IMR-90 (cell line): ENCODE data around the gene BCAS4. TPM values are rescaled to one million over a fixed set of nuclear protein-coding genes. Genes with fewer than 3 reads are reported as not detected.

ENCODE experiments used
- ATAC-seq: fragments of 200-7000 bp; cut with Tn5 transposase; 2 replicates; pipeline ENCODE4 v1.9.1; 2020; ENCODE audit warnings: low read depth, mild to moderate bottlenecking, moderate library complexity
- BruUV-seq: library from RNA; stranded (reverse); fragments of 400-500 nt; replicated peaks from 2 replicates; lab custom pipeline; 2021; lab: Mats Ljungman, UMichigan
- CTCF ChIA-PET: fragments of 300-600 bp; formaldehyde crosslinking; extraction: SDS; loops from one replicate; lab custom pipeline; 2021; ENCODE audit warnings: antibody characterized with exemption; lab: Yijun Ruan, JAX
- POLR2A ChIA-PET: fragments of 300-600 bp; sonication (Branson Sonifier 250); formaldehyde crosslinking; loops from one replicate; lab custom pipeline; 2022; ENCODE audit warnings: antibody characterized with exemption; ENCODE audit not compliant: unreplicated experiment; lab: Charles Lee
- DNase-seq: peaks from one replicate; pipeline ENCODE4 v3.0.0; 2013
- H2AFZ ChIP-seq: replicated peaks from 2 replicates; pipeline ENCODE3; 2013; ENCODE audit warnings: low read length, mild to moderate bottlenecking; ENCODE audit not compliant: poor library complexity
- H2AK5ac ChIP-seq: 2 replicates; pipeline ENCODE4 v1.6.1; 2013; ENCODE audit warnings: low read depth, low read length, inconsistent platforms
- H2AK9ac ChIP-seq: replicated peaks from 2 replicates; pipeline ENCODE3; 2013; ENCODE audit warnings: mild to moderate bottlenecking, low read depth, low read length, moderate library complexity; ENCODE audit not compliant: poor library complexity
- H2BK120ac ChIP-seq: 2 replicates; pipeline ENCODE4 v1.6.1; 2013; ENCODE audit warnings: low read depth, low read length, inconsistent platforms
- H2BK15ac ChIP-seq: 3 replicates; pipeline ENCODE4 v1.6.1; 2013; ENCODE audit warnings: low read depth, low read length, inconsistent platforms
- H2BK20ac ChIP-seq: 2 replicates; pipeline ENCODE4 v1.6.1; 2013; ENCODE audit warnings: low read depth, mild to moderate bottlenecking, inconsistent platforms, low read length, moderate library complexity
- H2BK5ac ChIP-seq: 2 replicates; pipeline ENCODE4 v1.6.1; 2013; ENCODE audit warnings: mild to moderate bottlenecking, low read depth, low read length, inconsistent platforms; ENCODE audit not compliant: poor library complexity, severe bottlenecking
- H3K14ac ChIP-seq: replicated peaks from 2 replicates; pipeline ENCODE4 v1.6.1; 2013; ENCODE audit warnings: low read depth, low read length, inconsistent platforms
- H3K18ac ChIP-seq: 2 replicates; pipeline ENCODE4 v1.6.1; 2013; ENCODE audit warnings: low read depth, low read length, control low read depth
- H3K23ac ChIP-seq: 2 replicates; pipeline ENCODE4 v1.6.1; 2013; ENCODE audit warnings: low read depth, low read length, inconsistent platforms
- H3K27ac ChIP-seq: 2 replicates; pipeline ENCODE4 v1.5.1; 2013; ENCODE audit warnings: mild to moderate bottlenecking, control low read depth, low read length; ENCODE audit not compliant: insufficient read depth
- H3K27me3 ChIP-seq: 2 replicates; pipeline ENCODE4 v1.6.1; 2013; ENCODE audit warnings: low read length; ENCODE audit not compliant: control insufficient read depth, insufficient read depth
- H3K36me3 ChIP-seq: 2 replicates; pipeline ENCODE4 v1.6.1; 2013; ENCODE audit warnings: low read length, mixed read lengths; ENCODE audit not compliant: control insufficient read depth, insufficient read depth
- H3K4ac ChIP-seq: 2 replicates; pipeline ENCODE4 v1.6.1; 2013; ENCODE audit warnings: low read depth, low read length, inconsistent platforms
- H3K4me1 ChIP-seq: 2 replicates; pipeline ENCODE4 v1.6.1; 2013; ENCODE audit warnings: low read length, mixed read lengths; ENCODE audit not compliant: control insufficient read depth, insufficient read depth
- H3K4me2 ChIP-seq: 2 replicates; pipeline ENCODE4 v1.6.1; 2013; ENCODE audit warnings: low read depth, mild to moderate bottlenecking, control low read depth, low read length, moderate library complexity
- H3K4me3 ChIP-seq: 2 replicates; pipeline ENCODE4 v1.5.1; 2013; ENCODE audit warnings: low read depth, mild to moderate bottlenecking, control low read depth, low read length, moderate library complexity; ENCODE audit not compliant: insufficient read depth
- H3K56ac ChIP-seq: 2 replicates; pipeline ENCODE4 v1.6.1; 2013; ENCODE audit warnings: low read length, inconsistent platforms; ENCODE audit not compliant: insufficient read depth; ENCODE audit errors: extremely low read depth
- H3K79me1 ChIP-seq, 2 experiments: 2 replicates each; pipeline ENCODE4 v1.6.1; 2013; ENCODE audit warnings: low read length in 2 of 2, inconsistent platforms in 1 of 2, low read depth in 1 of 2
- H3K9ac ChIP-seq: 2 replicates; pipeline ENCODE4 v1.6.1; 2013; ENCODE audit warnings: low read depth, low read length, control low read depth
- H3K9me1 ChIP-seq: 2 replicates; pipeline ENCODE4 v1.6.1; 2013; ENCODE audit warnings: low read length, inconsistent platforms; ENCODE audit not compliant: insufficient read depth
- H3K9me3 ChIP-seq: 2 replicates; pipeline ENCODE4 v1.6.1; 2013; ENCODE audit warnings: low read length; ENCODE audit not compliant: control insufficient read depth, insufficient read depth
- H4K20me1 ChIP-seq: 2 replicates; pipeline ENCODE4 v1.6.1; 2013; ENCODE audit warnings: low read length, inconsistent platforms; ENCODE audit not compliant: insufficient read depth
- H4K5ac ChIP-seq: 2 replicates; pipeline ENCODE4 v1.6.1; 2013; ENCODE audit warnings: mild to moderate bottlenecking, low read depth, low read length, control low read depth
- H4K8ac ChIP-seq, 2 experiments: 2 replicates each; pipeline ENCODE4 v1.6.1; 2013; ENCODE audit warnings: low read depth in 2 of 2, low read length in 2 of 2, control low read depth in 1 of 2, inconsistent platforms in 1 of 2
- H4K91ac ChIP-seq: 2 replicates; pipeline ENCODE4 v1.6.1; 2013; ENCODE audit warnings: low read depth, low read length, inconsistent platforms; ENCODE audit not compliant: insufficient read depth
- CEBPB ChIP-seq: IDR thresholded peaks from 2 replicates; pipeline ENCODE4 v1.6.1; 2012; ENCODE audit warnings: low read depth, low read length, improper control_type of control experiment
- CHD1 ChIP-seq: IDR thresholded peaks from 2 replicates; pipeline ENCODE4 v1.6.1; 2012; ENCODE audit warnings: low read depth, low read length, improper control_type of control experiment
- MAFK ChIP-seq: IDR thresholded peaks from 2 replicates; pipeline ENCODE4 v1.6.1; 2012; ENCODE audit warnings: low read depth, low read length, improper control_type of control experiment
- MAZ ChIP-seq: IDR thresholded peaks from 2 replicates; pipeline ENCODE4 v1.6.1; 2012; ENCODE audit warnings: low read depth, mild to moderate bottlenecking, low read length, improper control_type of control experiment, moderate library complexity, borderline replicate concordance
- MXI1 ChIP-seq: IDR thresholded peaks from 2 replicates; pipeline ENCODE4 v1.6.1; 2012; ENCODE audit warnings: low read depth, mild to moderate bottlenecking, low read length, moderate library complexity, borderline replicate concordance
- NFE2L2 ChIP-seq: fragments of 150-350 bp; IDR thresholded peaks from 2 replicates; pipeline ENCODE4 v1.6.1; 2016; ENCODE audit warnings: low read depth, mild to moderate bottlenecking, low read length
- RAD21 ChIP-seq: IDR thresholded peaks from 2 replicates; pipeline ENCODE4 v1.6.1; 2012; ENCODE audit warnings: low read length, improper control_type of control experiment
- USF2 ChIP-seq: fragments of 150-350 bp; IDR thresholded peaks from 2 replicates; pipeline ENCODE4 v1.6.1; 2017; ENCODE audit warnings: mild to moderate bottlenecking, antibody characterized with exemption, low read length, low read depth
- WGBS, 2 experiments: methylation state at CpG; one replicate each; pipeline versions ENCODE4 v1.1.5 to v1.1.7; 2013; ENCODE audit warnings: missing lambda C conversion rate in 2 of 2; ENCODE audit not compliant: insufficient read length in 1 of 2; ENCODE audit errors: extremely low coverage in 2 of 2; 5-methylcytosine and 5-hydroxymethylcytosine counted together
- dilution Hi-C: fragments of 300-500 bp; cut with HindIII; formaldehyde crosslinking; loops from one replicate; pipeline ENCODE4 v1.14.3; 2018; ENCODE audit warnings: low sequenced_read_pairs; ENCODE audit not compliant: unreplicated experiment
- in situ Hi-C: fragments of 300-500 bp; cut with MboI; formaldehyde crosslinking; loops from 3 replicates; pipeline ENCODE4 v1.14.3; 2019; ENCODE audit warnings: low sequenced_read_pairs, inconsistent platforms, mixed read lengths
- intact Hi-C: fragments of 100-400 bp; cut with micrococcal nuclease; formaldehyde crosslinking; loops from 2 replicates; pipeline ENCODE4 v1.10.0; 2022
- polyA plus RNA-seq, 3 experiments: library from polyadenylated mRNA; depleted of rRNA; stranded (reverse); fragments of >200 nt; gene quantifications; 2 replicates each; pipeline ENCODE4 v1.2.3, GENCODE V29; 2012; ENCODE audit warnings: low replicate concordance in 1 of 3
- total RNA-seq: library from RNA; depleted of rRNA; stranded (reverse); fragments of >200 nt; gene quantifications from 2 replicates; pipeline ENCODE4 v1.2.3, GENCODE V29; 2012

Gene BCAS4
- total and polyA plus RNA-seq, 2 of the 4 experiments (the other 2 are of a cell fraction) = 42.7 to 47.5 TPM

- Histone ChIP-seq H3K4me2 (no peak overlapping the region), H2AFZ (no peak overlapping the region), H3K56ac (no peak overlapping the region), H3K23ac (no peak overlapping the region), H2BK15ac (no peak overlapping the region), H3K27me3 (no peaks in the 10 kb centered on the region), H4K8ac (no peak overlapping the region), H3K9me1 (peaks cover 22% of the 10 kb centered on the region), H4K91ac (no peak overlapping the region), H2AK9ac (no peak overlapping the region), H2BK5ac (no peak overlapping the region), H3K9me3 (no peaks in the 10 kb centered on the region), H3K79me1 (peaks cover 9 to 36% of the 10 kb centered on the region in 2 experiments; a peak in 3 of 4 replicates), H2AK5ac (no peak overlapping the region), H4K20me1 (no peaks in the 10 kb centered on the region), H3K4ac (no peak overlapping the region), H3K36me3 (no peaks in the 10 kb centered on the region; the same call in 1 of the 2 replicates), H3K27ac (no peak overlapping the region), H2BK20ac (no peak overlapping the region), H2BK120ac (no peak overlapping the region), H4K5ac (no peak overlapping the region), H3K4me1 (peaks cover 22% of the 10 kb centered on the region), H3K14ac (no peak overlapping the region), H3K18ac (no peak overlapping the region), H3K9ac (no peak overlapping the region), H3K4me3 (no peak overlapping the region)
- dilution Hi-C loops = loop anchor here (25.0 kb wide), 1 partner anchor 90 kb away; no protein-coding TSS in a partner anchor
- BruUV-seq = no TSS peak
- ChIA-PET CTCF (no interaction called here), POLR2A (no interaction called here)
- ATAC-seq (no peak), DNase-seq (no peak)
- TF ChIP-seq RAD21 (no peak), CEBPB (no peak), USF2 (no peak), MXI1 (no peak), MAZ (no peak), MAFK (no peak), CHD1 (no peak), NFE2L2 (no peak)
- no CpG with 5 or more reads among the region's 7 CpGs for WGBS, 2 experiments
- in situ Hi-C loops = no loop called here
- intact Hi-C loops = no loop called here
Observed at GRCh38 chr20:50821994-50822393, 27.1 kb downstream of the BCAS4 start.
